ENCODE measurements around the gene PIP5K1B.

DNA sequence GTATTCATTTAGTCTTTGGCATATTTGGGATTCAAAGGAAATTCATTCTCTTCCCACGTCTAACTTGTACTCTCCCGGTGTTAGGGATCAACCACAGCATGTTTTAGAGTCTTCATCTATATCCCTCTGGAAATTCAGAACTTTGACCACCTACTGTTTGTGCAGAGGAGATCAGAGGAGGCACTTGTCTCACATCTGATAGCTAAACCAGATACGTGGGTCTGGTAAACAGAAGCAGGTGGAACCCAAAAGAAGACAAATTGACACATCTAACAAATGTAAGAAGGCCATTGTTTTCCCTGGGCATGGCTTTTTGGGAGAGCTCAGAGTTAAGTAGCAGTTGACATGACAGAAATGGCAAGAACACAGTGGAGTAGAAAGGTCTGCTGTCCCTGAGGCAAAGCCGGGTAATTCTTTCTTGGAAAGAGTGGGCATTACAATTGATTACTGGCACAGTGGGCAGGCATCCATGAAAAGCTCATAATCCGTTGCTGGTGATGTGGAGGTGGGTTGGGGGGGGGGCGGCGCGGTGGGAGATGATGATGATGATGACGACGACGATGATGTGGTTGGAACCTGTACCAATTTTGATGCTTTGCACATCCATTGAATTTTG, 27.5 kb downstream of the PIP5K1B start:
- TF ChIP-seq, protein P1, sequence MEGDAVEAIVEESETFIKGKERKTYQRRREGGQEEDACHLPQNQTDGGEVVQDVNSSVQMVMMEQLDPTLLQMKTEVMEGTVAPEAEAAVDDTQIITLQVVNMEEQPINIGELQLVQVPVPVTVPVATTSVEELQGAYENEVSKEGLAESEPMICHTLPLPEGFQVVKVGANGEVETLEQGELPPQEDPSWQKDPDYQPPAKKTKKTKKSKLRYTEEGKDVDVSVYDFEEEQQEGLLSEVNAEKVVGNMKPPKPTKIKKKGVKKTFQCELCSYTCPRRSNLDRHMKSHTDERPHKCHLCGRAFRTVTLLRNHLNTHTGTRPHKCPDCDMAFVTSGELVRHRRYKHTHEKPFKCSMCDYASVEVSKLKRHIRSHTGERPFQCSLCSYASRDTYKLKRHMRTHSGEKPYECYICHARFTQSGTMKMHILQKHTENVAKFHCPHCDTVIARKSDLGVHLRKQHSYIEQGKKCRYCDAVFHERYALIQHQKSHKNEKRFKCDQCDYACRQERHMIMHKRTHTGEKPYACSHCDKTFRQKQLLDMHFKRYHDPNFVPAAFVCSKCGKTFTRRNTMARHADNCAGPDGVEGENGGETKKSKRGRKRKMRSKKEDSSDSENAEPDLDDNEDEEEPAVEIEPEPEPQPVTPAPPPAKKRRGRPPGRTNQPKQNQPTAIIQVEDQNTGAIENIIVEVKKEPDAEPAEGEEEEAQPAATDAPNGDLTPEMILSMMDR (IDR thresholded peaks at IDR 0.05) = no peak
- TF ChIP-seq TCF7L2 (IDR thresholded peaks at IDR 0.05; ENCODE audit: low read depth, low read length) (no peak), SIN3A (IDR thresholded peaks at IDR 0.05; ENCODE audit: borderline replicate concordance, insufficient read depth, low read depth, low read length) (no peak)
- TF ChIP-seq, protein P2, sequence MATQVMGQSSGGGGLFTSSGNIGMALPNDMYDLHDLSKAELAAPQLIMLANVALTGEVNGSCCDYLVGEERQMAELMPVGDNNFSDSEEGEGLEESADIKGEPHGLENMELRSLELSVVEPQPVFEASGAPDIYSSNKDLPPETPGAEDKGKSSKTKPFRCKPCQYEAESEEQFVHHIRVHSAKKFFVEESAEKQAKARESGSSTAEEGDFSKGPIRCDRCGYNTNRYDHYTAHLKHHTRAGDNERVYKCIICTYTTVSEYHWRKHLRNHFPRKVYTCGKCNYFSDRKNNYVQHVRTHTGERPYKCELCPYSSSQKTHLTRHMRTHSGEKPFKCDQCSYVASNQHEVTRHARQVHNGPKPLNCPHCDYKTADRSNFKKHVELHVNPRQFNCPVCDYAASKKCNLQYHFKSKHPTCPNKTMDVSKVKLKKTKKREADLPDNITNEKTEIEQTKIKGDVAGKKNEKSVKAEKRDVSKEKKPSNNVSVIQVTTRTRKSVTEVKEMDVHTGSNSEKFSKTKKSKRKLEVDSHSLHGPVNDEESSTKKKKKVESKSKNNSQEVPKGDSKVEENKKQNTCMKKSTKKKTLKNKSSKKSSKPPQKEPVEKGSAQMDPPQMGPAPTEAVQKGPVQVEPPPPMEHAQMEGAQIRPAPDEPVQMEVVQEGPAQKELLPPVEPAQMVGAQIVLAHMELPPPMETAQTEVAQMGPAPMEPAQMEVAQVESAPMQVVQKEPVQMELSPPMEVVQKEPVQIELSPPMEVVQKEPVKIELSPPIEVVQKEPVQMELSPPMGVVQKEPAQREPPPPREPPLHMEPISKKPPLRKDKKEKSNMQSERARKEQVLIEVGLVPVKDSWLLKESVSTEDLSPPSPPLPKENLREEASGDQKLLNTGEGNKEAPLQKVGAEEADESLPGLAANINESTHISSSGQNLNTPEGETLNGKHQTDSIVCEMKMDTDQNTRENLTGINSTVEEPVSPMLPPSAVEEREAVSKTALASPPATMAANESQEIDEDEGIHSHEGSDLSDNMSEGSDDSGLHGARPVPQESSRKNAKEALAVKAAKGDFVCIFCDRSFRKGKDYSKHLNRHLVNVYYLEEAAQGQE (IDR thresholded peaks at IDR 0.05; ENCODE audit: insufficient read depth in 1 of 2, low read depth in 2 of 2, low read length in 1 of 2) = no peak
